Panc1 (cell line): ENCODE results near the gene CA12. TPM values are rescaled to one million over a fixed set of nuclear protein-coding genes. Genes with fewer than 3 reads are reported as not detected.
"Not testable (repeated sequence)": the region's sequence is repeated elsewhere in the genome, so short reads cannot be mapped to it uniquely, and the experiment has no call there.

Source experiments
- ATAC-seq: fragments of 200-7000 bp; cut with Tn5 transposase; 2 replicates; pipeline ENCODE4 v1.9.1; 2020; ENCODE audit warnings: mild to moderate bottlenecking, moderate library complexity
- BruUV-seq: library from RNA; stranded (reverse); fragments of 400-500 nt; replicated peaks from 2 replicates; lab custom pipeline; 2021; lab: Mats Ljungman, UMichigan
- CTCF ChIA-PET: fragments of 300-600 bp; sonication (Branson Sonifier 250); formaldehyde crosslinking; loops from one replicate; lab custom pipeline; 2022; ENCODE audit warnings: antibody characterized with exemption; lab: Charles Lee
- POLR2A ChIA-PET: fragments of 300-600 bp; sonication (Branson Sonifier 250); formaldehyde crosslinking; loops from one replicate; lab custom pipeline; 2022; ENCODE audit warnings: antibody characterized with exemption; lab: Charles Lee
- DNase-seq: peaks from one replicate; pipeline ENCODE4 v3.0.0-alpha.2; 2010; ENCODE audit warnings: low read depth, low spot score
- H3K27ac ChIP-seq: 2 replicates; pipeline ENCODE4 v1.5.1; 2011; ENCODE audit warnings: mild to moderate bottlenecking, low read length, inconsistent platforms
- H3K27me3 ChIP-seq: fragments of 200-500 bp; sonication (Bioruptor generic); 2 replicates; pipeline ENCODE4 v1.6.0; 2014; ENCODE audit warnings: low read length, inconsistent platforms; ENCODE audit not compliant: control insufficient read depth, insufficient read depth
- H3K36me3 ChIP-seq: fragments of 200-500 bp; sonication (Bioruptor generic); 2 replicates; pipeline ENCODE4 v1.5.1; 2014; ENCODE audit warnings: inconsistent platforms, mild to moderate bottlenecking, low read length, moderate library complexity; ENCODE audit not compliant: control insufficient read depth, insufficient read depth
- H3K4me1 ChIP-seq: 2 replicates; pipeline ENCODE4 v1.5.1; 2011; ENCODE audit warnings: inconsistent platforms, mild to moderate bottlenecking, low read length, moderate library complexity; ENCODE audit not compliant: control insufficient read depth, insufficient read depth
- H3K4me3 ChIP-seq, 2 experiments: 2 replicates each; pipeline ENCODE4 v1.5.1; 2011 to 2012; ENCODE audit warnings: low read depth in 2 of 2, low read length in 2 of 2, mild to moderate bottlenecking in 2 of 2, inconsistent platforms in 1 of 2, moderate library complexity in 1 of 2
- H3K9me3 ChIP-seq: fragments of 200-500 bp; sonication (Bioruptor generic); 2 replicates; pipeline ENCODE4 v1.5.1; 2014; ENCODE audit warnings: low read depth, mild to moderate bottlenecking, inconsistent platforms, low read length, moderate library complexity; ENCODE audit not compliant: control insufficient read depth, insufficient read depth
- CTCF ChIP-seq: fragments of 450-650 bp; IDR thresholded peaks from 2 replicates; pipeline ENCODE4 v1.5.1; 2017; ENCODE audit warnings: mild to moderate bottlenecking
- POLR2AphosphoS5 ChIP-seq: IDR thresholded peaks from 2 replicates; pipeline ENCODE4 v1.6.1; 2012; ENCODE audit warnings: mild to moderate bottlenecking, low read depth, low read length, moderate library complexity
- SIN3A ChIP-seq: IDR thresholded peaks from 2 replicates; pipeline ENCODE4 v1.6.1; 2012; ENCODE audit warnings: low read depth, mild to moderate bottlenecking, low read length, moderate library complexity, borderline replicate concordance; ENCODE audit not compliant: insufficient read depth
- TCF7L2 ChIP-seq: IDR thresholded peaks from 2 replicates; pipeline ENCODE4 v1.6.1; 2011; ENCODE audit warnings: mild to moderate bottlenecking, low read depth, low read length, inconsistent platforms
- in situ Hi-C: cut with HindIII; loops from 2 replicates; pipeline ENCODE4 v1.10.0; 2016; ENCODE audit warnings: low sequenced_read_pairs, low pct_unique_long_range_greater_than_20kb
- intact Hi-C: fragments of 100-400 bp; cut with micrococcal nuclease; formaldehyde crosslinking; loops from one replicate; pipeline ENCODE4 v1.10.0; 2022; ENCODE audit not compliant: unreplicated experiment
- total RNA-seq: library from RNA; stranded (reverse); gene quantifications from one replicate; pipeline ENCODE4 v1.2.1, GENCODE V29; 2021; ENCODE audit not compliant: unreplicated experiment
- TF ChIP-seq, protein P1 (sequence below), 2 experiments: IDR thresholded peaks; 2 replicates each; pipeline ENCODE4 v1.6.1; 2011 to 2012; ENCODE audit warnings: low read depth in 2 of 2, control low read depth in 1 of 2, low read length in 1 of 2, mild to moderate bottlenecking in 1 of 2, moderate library complexity in 1 of 2; ENCODE audit not compliant: insufficient read depth in 1 of 2

The CA12 gene
- total RNA-seq, 1 experiment from 2014 or later, result 0.74 TPM

DNA sequence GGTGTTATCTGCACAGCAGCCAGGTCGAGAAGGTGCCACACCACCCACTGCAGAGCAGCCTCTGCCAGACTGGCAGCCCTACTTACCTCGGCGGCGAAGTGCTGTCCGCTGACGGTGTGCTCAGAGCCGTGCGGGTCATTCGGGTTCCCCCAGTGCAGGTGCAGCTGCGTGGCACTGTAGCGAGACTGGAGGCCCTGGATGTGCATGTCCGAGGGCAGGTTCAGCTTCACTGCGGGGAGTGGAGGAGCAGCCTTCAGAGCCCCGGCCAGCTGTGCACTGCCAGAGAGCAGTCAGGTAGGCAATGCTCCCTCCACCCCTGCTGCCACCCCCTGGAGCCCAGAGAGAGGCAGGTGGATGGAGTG is 36.3 kb downstream of the CA12 start:
- Histone ChIP-seq H3K27me3 (peaks cover 10% of the 10 kb centered on the region), H3K9me3 (no peaks in the 10 kb centered on the region), H3K4me1 (no peaks in the 10 kb centered on the region), H3K27ac (no peak overlapping the region), H3K36me3 (no peaks in the 10 kb centered on the region), H3K4me3 (no peak overlapping the region)
- in situ Hi-C loops, result no loop called here
- intact Hi-C loops, result no loop called here
- POLR2A ChIA-PET, result no interaction called here
- CTCF ChIA-PET, result no interaction called here
- DNase-seq (no peak), ATAC-seq (no peak)
- no peak for TF ChIP-seq TCF7L2
- no peak for TF ChIP-seq CTCF
- no peak for TF ChIP-seq POLR2AphosphoS5
- TF ChIP-seq, protein P1, sequence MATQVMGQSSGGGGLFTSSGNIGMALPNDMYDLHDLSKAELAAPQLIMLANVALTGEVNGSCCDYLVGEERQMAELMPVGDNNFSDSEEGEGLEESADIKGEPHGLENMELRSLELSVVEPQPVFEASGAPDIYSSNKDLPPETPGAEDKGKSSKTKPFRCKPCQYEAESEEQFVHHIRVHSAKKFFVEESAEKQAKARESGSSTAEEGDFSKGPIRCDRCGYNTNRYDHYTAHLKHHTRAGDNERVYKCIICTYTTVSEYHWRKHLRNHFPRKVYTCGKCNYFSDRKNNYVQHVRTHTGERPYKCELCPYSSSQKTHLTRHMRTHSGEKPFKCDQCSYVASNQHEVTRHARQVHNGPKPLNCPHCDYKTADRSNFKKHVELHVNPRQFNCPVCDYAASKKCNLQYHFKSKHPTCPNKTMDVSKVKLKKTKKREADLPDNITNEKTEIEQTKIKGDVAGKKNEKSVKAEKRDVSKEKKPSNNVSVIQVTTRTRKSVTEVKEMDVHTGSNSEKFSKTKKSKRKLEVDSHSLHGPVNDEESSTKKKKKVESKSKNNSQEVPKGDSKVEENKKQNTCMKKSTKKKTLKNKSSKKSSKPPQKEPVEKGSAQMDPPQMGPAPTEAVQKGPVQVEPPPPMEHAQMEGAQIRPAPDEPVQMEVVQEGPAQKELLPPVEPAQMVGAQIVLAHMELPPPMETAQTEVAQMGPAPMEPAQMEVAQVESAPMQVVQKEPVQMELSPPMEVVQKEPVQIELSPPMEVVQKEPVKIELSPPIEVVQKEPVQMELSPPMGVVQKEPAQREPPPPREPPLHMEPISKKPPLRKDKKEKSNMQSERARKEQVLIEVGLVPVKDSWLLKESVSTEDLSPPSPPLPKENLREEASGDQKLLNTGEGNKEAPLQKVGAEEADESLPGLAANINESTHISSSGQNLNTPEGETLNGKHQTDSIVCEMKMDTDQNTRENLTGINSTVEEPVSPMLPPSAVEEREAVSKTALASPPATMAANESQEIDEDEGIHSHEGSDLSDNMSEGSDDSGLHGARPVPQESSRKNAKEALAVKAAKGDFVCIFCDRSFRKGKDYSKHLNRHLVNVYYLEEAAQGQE (IDR thresholded peaks at IDR 0.05; ENCODE audit: insufficient read depth in 1 of 2, low read depth in 2 of 2, low read length in 1 of 2), result no peak
- TF ChIP-seq SIN3A, result no peak
- no TSS peak for BruUV-seq

DNA sequence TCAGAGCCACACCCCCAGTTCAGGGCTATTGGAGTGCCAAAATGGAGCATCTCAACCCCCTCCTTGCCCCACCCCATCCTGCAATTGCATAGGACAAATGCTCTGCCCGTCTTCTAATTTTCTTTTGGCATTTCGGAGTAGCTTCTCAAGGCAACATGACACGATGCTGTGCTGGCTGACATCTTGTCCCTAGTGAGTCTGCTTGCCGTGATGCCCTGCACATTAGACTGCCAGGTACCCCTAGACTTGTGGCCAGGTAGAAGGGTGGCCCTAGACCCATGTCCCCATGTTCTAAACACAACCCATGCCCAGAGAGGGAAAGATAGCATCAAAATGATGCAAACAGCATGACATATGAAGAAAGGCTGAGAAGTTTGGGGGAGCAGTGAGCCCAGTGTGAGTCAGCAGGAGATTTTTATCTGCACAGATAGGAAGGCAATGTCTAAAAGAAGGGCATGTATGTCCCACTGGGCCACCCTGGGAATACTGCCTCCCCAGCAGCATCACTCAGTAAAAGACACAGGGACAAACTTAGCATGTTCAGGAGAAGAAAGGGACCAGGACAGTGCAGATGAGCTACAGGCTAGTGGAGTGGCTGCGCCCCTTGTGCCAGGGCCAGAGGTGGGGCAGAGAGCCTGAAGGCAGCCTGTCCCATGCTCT is 36.8 kb downstream of the CA12 start:
- Histone ChIP-seq H3K9me3 (no peaks in the 10 kb centered on the region), H3K4me1 (no peaks in the 10 kb centered on the region), H3K27ac (no peak overlapping the region), H3K4me3 (no peak overlapping the region), H3K36me3 (no peaks in the 10 kb centered on the region), H3K27me3 (peaks cover 13% of the 10 kb centered on the region)
- in situ Hi-C loops, result no loop called here
- no peak for DNase-seq
- BruUV-seq, result no TSS peak
- ChIA-PET CTCF (no interaction called here), POLR2A (no interaction called here)
- intact Hi-C loops, result no loop called here
- no peak for ATAC-seq
- TF ChIP-seq SIN3A, result no peak
- no peak for TF ChIP-seq CTCF
- TF ChIP-seq, protein P1 (IDR thresholded peaks at IDR 0.05; ENCODE audit: insufficient read depth in 1 of 2, low read depth in 2 of 2, low read length in 1 of 2), result no peak
- no peak for TF ChIP-seq TCF7L2
- no peak for TF ChIP-seq POLR2AphosphoS5

DNA sequence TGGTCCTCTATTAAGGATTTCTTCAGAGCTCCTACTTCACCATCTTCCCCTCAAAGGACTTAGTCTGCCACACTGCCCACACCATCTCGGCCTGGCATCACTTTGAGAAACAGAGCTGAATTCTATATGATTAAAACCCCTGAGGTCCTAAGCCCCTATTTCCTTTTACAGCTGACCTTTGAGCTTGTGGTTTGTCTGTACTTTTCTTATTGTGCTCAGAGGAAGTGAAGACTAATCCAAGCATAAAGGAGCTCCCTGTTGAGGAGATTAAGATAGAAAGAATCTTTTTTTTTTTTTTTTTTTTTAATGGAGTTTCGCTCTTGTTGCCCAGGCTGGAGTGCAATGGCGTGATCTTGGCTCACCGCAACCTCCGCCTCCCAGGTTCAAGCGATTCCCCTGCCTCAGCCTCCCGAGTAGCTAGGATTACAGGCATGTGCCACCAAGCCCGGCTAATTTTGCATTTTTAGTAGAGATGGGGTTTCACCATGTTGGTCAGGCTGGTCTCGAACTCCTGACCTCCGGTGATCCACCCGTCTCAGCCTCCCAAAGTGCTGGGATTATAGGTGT is 38.6 kb downstream of the CA12 start:
- H3K4me1 ChIP-seq, H3K27ac ChIP-seq, CTCF ChIA-PET, H3K4me3 ChIP-seq, POLR2A ChIA-PET, H3K36me3 ChIP-seq, BruUV-seq, ATAC-seq, DNase-seq, H3K9me3 ChIP-seq, in situ Hi-C loops, intact Hi-C loops: not testable (repeated sequence)
- H3K27me3 ChIP-seq, result peaks cover 13% of the 10 kb centered on the region
